GM21515 (cell line): Measurements from ENCODE around the gene OR7A10.

Source experiments
- ATAC-seq: cut with Tn5 transposase; IDR thresholded peaks from one replicate; pipeline ENCODE4 v1.9.1; 2021; ENCODE audit not compliant: unreplicated experiment

Gene OR7A10

GRCh38 chr19:14848822-14849221 is at the start of gene OR7A10:
OR7A10 (minus strand) TSS chr19:14848922; CDS start chr19:14841877, 7,045 bp downstream.
- no peak for ATAC-seq

DNA sequence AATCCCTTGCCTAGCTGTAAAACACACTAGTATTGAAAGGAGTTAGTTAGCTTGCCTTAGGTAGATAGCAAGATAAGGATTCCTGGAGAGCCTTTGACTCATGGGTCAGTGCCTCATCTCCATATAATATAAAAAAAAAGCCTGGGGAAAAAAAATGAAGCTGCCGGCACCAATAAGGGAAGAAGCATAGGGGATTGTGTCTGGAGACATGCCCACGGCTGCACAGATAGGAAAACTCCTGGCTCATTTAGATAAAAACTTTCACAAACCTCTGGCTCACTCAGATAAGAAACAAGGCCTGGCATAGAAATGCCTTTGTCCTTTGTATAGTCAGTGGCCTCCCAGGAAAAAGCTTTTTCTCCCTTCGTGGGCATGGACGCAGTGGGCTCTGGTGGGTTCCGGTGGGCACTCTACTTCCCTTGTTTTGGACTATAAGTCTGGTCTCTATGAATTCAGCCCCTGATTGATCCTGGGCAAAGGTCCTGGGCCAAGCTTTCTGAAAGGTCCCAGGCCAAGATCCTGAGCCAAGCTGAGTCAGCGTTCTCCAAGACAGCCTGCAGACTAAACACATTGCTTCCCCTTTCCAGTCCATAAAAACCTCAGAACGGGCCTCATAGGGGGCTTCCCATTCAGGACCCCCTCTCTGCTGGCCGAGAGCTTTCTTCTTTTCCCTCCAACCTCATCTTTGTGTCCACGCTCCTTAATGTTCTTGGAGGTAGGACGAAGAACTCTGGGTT is 42.1 kb upstream of the OR7A10 start:
- ATAC-seq, result no peak

GRCh38 chr19:14889994-14890642 is 41.4 kb upstream of the OR7A10 start:
- no peak for ATAC-seq

GRCh38 chr19:14886032-14886431 is 37.3 kb upstream of the OR7A10 start, which contains the start of gene OR7A17:
OR7A17 (minus strand) TSS chr19:14886132; CDS start chr19:14881355, 4,777 bp downstream.
- no peak for ATAC-seq

DNA sequence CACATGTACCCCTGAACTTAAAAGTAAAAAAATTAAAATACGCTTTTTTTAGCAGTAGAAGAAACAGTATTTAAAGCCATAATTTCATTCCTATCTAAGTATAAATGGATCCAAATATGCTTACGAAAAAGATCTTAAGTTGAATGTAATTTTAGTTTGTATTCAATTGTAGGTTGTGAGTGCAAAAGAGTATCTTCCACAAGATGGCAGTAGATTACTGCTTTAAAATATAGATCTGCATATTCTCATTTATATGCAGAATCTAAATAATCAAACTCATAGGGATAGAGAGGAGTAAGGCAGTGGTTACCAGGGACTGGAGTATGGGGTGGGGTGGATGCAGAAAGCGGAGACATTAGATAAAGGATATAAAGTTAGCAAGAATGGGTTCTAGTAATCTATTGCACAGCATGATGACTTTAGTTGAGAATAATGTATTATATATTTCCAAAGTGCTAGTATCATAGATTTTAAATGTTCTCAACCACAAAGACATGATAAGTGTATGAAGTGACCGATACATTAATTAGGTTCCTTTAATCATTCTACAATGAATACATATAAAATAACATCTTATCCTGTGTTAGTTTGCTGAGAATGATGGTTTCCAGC is 23.0 kb upstream of the OR7A10 start:
- ATAC-seq, result no peak

DNA sequence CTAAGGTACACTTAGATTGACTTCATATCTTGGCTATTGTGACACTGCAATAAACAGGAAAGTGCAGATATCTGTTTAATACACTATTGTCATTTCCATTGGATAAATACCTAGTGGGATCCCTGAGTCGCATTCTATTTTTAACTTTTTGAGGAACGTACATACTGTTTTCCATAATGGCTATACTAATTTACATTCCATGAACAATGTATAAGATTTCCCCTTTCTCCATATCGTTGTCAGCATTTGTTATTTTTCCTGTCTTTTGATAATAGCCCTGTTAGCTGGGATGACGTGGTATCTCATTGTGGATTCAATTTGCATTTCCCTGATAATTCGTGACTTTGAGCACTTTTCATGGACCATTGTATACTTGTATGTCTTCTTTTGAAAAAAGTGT is 19.8 kb upstream of the OR7A10 start:
- no peak for ATAC-seq

- ATAC-seq, result no peak
Observed at GRCh38 chr19:14843578-14843977, 5.1 kb downstream of the OR7A10 start.

GRCh38 chr19:14843169-14843568 is 5.6 kb downstream of the OR7A10 start:
- no peak for ATAC-seq

GRCh38 chr19:14840206-14840605 is 8.5 kb downstream of the OR7A10 start:
- ATAC-seq, result no peak

DNA sequence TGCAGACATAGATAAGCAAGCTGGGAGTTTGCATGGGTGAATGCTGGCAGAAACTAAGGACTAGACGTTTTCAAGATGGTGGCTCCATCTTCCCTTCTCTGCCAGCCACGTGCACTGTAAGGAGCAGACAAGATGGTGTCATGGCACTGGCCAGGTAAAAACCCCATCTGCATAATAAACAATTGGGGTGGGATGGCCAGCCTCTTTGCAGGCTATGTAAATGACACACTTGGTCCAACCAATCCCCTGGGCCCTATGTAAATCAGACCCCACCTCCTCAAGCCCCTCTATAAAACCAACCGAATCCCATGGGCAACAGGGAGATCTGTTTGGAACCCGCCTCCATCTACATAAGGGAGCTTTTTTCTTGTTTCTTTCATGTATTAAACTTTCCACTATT is 11.3 kb downstream of the OR7A10 start:
- ATAC-seq, result no peak

- no peak for ATAC-seq
Observed at GRCh38 chr19:14835011-14835410, 13.7 kb downstream of the OR7A10 start, which contains the start of the genes OR7A5 and OR7C1. OR7A5 (minus strand) TSS chr19:14835185; CDS start chr19:14828241, 6,944 bp downstream. OR7C1 (minus strand) TSS chr19:14835185; CDS start chr19:14800136, 35,049 bp downstream.

DNA sequence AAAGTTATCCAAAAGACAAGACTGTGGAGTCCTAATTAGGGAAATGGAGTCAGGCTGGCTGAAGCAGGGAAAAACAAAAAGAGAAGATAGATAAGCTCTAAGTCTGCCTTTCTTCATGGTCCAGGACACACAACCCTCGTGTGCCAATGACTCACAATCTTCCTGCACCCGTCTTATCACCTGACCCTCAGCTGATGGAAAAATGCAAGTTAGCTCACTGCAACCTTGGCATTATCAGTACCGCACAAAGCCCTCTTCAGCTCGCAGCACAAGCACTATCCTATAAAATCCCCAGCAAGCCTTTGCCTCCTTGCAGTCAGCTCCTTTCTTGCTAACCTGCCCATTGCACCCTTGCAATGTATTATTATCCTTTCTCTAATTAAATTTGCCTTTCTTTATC is 18.0 kb downstream of the OR7A10 start:
- ATAC-seq, result no peak

- ATAC-seq, result no peak
Observed at GRCh38 chr19:14826006-14826405, 22.7 kb downstream of the OR7A10 start.

GRCh38 chr19:14821937-14822336 is 26.8 kb downstream of the OR7A10 start:
- no peak for ATAC-seq

DNA sequence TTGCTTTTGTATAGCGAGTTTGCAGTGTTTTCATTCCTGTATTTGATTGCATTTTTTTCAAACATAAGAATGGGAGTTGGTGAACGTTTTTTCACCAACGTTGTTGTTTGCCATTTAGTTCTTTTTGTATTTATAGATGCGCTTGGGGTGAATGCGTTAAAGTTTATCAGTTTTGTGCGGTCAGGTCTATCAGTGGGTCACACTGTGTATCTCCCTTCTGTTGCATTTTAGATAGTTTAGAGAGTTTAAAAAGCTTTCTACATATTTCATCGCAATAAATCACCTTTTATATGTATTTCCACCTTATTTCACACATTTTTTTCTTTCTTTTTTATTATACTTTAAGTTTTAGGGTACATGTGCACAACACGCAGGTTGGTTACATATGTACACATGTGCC is 30.1 kb downstream of the OR7A10 start:
- ATAC-seq, result no peak

DNA sequence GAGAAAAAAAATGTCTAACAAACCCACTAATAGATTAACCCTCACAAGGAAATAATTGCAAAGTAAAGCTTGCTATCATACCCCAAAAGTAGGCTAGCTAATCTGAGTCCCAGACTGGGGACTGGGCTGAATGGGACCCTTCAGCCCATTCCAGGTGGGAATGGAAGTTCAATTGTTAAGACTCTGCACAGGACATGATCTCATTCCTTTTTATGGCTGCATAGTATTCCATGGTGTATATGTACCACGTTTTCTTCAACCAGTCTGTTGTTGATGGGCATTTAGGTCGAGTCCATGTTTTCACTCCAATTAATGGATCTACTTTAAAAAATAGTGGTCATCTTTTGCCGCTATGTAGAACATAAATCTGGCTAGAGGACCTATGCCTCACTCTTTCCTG is 31.7 kb downstream of the OR7A10 start:
- no peak for ATAC-seq

DNA sequence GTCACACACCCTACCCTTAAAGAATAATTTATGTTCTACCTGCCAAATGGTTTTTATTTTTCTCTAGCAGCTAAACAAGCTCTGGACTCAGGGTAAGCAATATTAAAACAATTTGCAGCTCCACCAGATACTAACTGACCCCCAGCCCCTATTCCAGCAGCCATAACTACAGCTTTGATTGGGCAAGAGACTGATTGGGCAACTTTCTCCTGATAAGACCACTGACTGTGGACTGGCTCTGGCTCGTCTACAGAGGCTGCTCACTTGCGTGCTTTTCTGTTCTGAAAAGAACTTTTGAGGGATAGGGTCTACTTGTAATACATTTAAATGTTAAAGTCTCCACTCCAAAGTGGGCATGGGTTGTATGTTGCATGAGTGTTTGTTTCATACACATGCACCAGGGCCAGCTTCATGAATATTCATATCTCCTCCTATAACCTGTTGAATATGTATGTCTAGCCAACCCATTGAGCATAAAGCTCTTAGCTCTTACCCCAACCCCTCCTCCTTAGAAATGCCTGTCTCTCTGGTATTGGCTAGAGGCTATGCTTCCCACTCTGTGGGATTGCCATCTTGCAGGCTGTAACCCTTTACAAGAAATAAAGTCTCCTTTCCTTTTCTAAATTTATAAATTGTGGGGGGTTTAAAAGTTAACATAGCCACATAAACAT is 33.6 kb downstream of the OR7A10 start:
- ATAC-seq, result no peak

- no peak for ATAC-seq
Observed at GRCh38 chr19:14809272-14810057, 39.3 kb downstream of the OR7A10 start.

DNA sequence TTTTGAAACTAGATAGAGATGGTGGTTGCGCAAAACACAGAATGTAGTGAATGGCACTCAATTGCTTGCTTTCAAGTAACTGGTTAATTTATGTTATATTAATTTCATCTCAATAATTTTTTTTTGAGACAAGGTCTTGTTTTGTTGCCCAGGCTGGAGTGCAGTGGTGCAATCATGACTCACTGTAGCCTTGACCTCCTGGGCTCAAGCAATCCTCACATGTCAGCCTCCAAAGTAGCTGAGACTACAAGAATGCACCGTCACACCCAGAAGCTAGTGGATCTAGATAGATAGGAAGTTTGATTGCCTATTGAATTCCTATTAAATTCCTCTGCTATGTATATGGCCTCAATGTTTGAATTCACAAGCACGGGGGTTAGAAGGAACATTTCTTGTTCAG is 44.0 kb downstream of the OR7A10 start:
- ATAC-seq, result no peak

DNA sequence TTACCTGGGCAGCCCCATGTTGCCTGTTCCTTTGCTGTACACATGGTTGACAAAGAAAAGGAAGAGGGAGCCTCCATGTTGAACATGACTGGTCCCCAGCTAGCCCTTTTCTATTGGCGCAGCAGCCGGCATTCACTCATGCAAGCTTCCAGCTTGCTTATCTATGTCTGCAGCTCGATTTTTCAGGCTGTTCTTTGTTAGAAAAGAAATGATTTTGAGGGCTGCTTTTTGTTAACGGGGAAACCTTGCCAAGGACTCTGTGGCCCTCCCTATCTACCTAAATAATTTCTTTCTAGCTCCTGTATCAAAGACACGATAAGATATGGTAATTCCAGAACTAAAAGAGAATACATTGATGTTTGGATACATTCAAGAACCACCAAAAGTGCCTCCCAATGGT is 50.0 kb downstream of the OR7A10 start:
- ATAC-seq, result no peak

DNA sequence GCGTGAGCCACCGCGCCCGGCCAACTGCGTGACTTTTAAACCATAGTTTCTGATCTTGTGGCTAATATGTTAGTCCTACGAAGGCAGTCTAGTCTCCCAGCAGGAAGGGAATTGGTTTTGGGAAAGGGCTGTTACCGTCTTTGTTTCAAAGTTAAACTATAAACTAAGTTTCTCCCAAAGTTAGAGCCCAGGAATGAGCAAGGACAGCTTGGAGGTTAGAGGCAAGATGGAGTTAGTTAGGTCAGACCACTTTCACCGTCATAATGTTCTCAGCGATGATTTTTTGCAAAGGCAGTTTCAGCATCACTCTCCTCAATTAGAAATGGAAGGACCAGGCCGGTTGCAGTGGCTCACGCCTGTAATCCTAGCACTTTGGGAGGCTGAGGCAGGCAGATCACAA is 52.7 kb downstream of the OR7A10 start:
- ATAC-seq, result no peak
